Testis (tissue), 2 donors: ENCODE measurements around the gene CA10.

Source experiments
- POLR2A ChIP-seq: fragments of 450-650 bp; IDR thresholded peaks from one replicate; pipeline ENCODE4 v1.6.1; 2017; ENCODE audit warnings: antibody characterized with exemption, mild to moderate bottlenecking, moderate library complexity
- TF ChIP-seq, protein P1 (sequence below), 3 experiments: fragments of 450-650 bp in 2 of 3; fragments of 200-600 bp in 1 of 3; sonication (generic) in 1 of 3; IDR thresholded peaks; one replicate each; pipeline ENCODE4 v1.5.1; 2016 to 2019; ENCODE audit warnings: antibody characterized with exemption in 3 of 3, mild to moderate bottlenecking in 2 of 3, moderate library complexity in 1 of 3

DNA sequence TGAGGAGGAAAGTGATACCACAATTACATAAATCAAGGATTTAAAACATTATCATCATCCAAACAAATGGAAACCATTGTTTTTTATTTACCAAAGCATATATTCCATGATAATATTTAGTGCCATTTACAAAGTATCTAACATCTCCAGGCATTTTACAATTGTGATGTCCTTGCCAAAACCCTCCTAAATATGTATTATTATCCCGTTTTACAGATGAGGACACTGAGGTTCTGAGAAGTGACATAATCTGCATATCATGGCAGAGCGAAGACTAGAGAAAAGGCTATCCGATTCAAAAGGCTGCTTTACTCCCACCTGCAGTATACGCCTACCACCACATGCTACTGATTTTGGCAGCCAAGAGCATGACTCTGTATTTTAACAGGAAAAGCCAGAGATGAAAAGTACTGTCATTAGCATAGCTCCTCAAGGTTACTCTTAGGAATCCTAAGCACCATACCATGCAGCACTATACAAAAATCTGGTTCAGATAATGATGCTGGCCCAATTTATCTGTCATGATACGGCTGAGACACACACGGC lies 301.4 kb downstream of the CA10 start:
- TF ChIP-seq, protein P1, sequence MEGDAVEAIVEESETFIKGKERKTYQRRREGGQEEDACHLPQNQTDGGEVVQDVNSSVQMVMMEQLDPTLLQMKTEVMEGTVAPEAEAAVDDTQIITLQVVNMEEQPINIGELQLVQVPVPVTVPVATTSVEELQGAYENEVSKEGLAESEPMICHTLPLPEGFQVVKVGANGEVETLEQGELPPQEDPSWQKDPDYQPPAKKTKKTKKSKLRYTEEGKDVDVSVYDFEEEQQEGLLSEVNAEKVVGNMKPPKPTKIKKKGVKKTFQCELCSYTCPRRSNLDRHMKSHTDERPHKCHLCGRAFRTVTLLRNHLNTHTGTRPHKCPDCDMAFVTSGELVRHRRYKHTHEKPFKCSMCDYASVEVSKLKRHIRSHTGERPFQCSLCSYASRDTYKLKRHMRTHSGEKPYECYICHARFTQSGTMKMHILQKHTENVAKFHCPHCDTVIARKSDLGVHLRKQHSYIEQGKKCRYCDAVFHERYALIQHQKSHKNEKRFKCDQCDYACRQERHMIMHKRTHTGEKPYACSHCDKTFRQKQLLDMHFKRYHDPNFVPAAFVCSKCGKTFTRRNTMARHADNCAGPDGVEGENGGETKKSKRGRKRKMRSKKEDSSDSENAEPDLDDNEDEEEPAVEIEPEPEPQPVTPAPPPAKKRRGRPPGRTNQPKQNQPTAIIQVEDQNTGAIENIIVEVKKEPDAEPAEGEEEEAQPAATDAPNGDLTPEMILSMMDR (IDR thresholded peaks at IDR 0.05) = no peak
- no peak for TF ChIP-seq POLR2A
